SK-N-MC (cell line): ENCODE data around the gene STAG1.
"Not testable (repeated sequence)": the region's sequence is repeated elsewhere in the genome, so short reads cannot be mapped to it uniquely, and the experiment has no call there.

Source experiments
- DNase-seq: peaks from one replicate; pipeline ENCODE4 v3.0.0-alpha.2; 2011; ENCODE audit warnings: low read depth, low spot score
- H3K27ac ChIP-seq: fragments of 200-600 bp; sonication (generic); 2 replicates; pipeline ENCODE4 v1.5.1; 2016; ENCODE audit warnings: mixed run types
- H3K36me3 ChIP-seq: fragments of 200-600 bp; sonication (generic); 2 replicates; pipeline ENCODE4 v1.6.1; 2017; ENCODE audit warnings: antibody characterized with exemption, low read length, mixed read lengths; ENCODE audit not compliant: insufficient read depth
- H3K4me3 ChIP-seq: fragments of 200-600 bp; sonication (generic); 2 replicates; pipeline ENCODE4 v1.5.1; 2016
- H3K9ac ChIP-seq: fragments of 200-600 bp; sonication (generic); 2 replicates; pipeline ENCODE4 v1.8.0; 2017; ENCODE audit warnings: mixed run types, mixed read lengths; ENCODE audit not compliant: insufficient read length
- H3K9me3 ChIP-seq: fragments of 200-600 bp; sonication (generic); 2 replicates; pipeline ENCODE4 v1.6.1; 2017; ENCODE audit warnings: low read depth, mild to moderate bottlenecking, antibody characterized with exemption, low read length, moderate library complexity, mixed read lengths
- EZH2 ChIP-seq: fragments of 200-600 bp; sonication (generic); IDR thresholded peaks from one replicate; pipeline ENCODE4 v1.6.1; 2017; ENCODE audit warnings: antibody characterized with exemption
- FOXP2 ChIP-seq: optimal IDR thresholded peaks from 2 replicates; pipeline ENCODE3; 2011; ENCODE audit warnings: mild to moderate bottlenecking, moderate library complexity; ENCODE audit not compliant: insufficient read depth; ENCODE audit errors: extremely low read length, control extremely low read depth
- POLR2AphosphoS5 ChIP-seq: IDR thresholded peaks from 2 replicates; pipeline ENCODE4 v1.6.1; 2012; ENCODE audit warnings: mild to moderate bottlenecking, low read depth, low read length, borderline replicate concordance

STAG1 gene

GRCh38 chr3:136672457-136672856 is 79.7 kb downstream of the STAG1 start:
- H3K4me3 ChIP-seq: no peak overlapping the region
- no peak overlapping the region for H3K27ac ChIP-seq

GRCh38 chr3:136671921-136672320 is 80.3 kb downstream of the STAG1 start:
- Histone ChIP-seq H3K36me3 (0 out of 2 replicates have a peak, but pooled peaks cover 3% of the 10 kb centered on the region), H3K27ac (no peak overlapping the region), H3K9me3 (no peaks in the 10 kb centered on the region), H3K9ac (no peak overlapping the region), H3K4me3 (no peak overlapping the region)
- no peak for DNase-seq
- TF ChIP-seq POLR2AphosphoS5 (no peak), EZH2 (no peak)

More at GRCh38 chr3:136672457-136672856, 79.7 kb downstream of the STAG1 start:
- no peaks in the 10 kb centered on the region for H3K9me3 ChIP-seq
- no peak overlapping the region for H3K9ac ChIP-seq
- TF ChIP-seq POLR2AphosphoS5 (no peak), EZH2 (no peak), FOXP2 (no peak)
- 0 out of 2 replicates have a peak, but pooled peaks cover 3% of the 10 kb centered on the region for H3K36me3 ChIP-seq
- DNase-seq: no peak

- DNase-seq: no peak
- H3K9ac ChIP-seq: no peak overlapping the region
- 0 out of 2 replicates have a peak, but pooled peaks cover 3% of the 10 kb centered on the region for H3K36me3 ChIP-seq
- no peak for TF ChIP-seq EZH2
- no peak for TF ChIP-seq FOXP2
- TF ChIP-seq POLR2AphosphoS5: no peak
- H3K27ac ChIP-seq: no peak overlapping the region
- no peaks in the 10 kb centered on the region for H3K9me3 ChIP-seq
- H3K4me3 ChIP-seq: no peak overlapping the region
Measured at GRCh38 chr3:136670166-136670565, 82.0 kb downstream of the STAG1 start.

GRCh38 chr3:136667081-136667480 is 85.1 kb downstream of the STAG1 start:
- Histone ChIP-seq H3K27ac (no peak overlapping the region), H3K9me3 (no peaks in the 10 kb centered on the region), H3K4me3 (no peak overlapping the region), H3K36me3 (0 out of 2 replicates have a peak, but pooled peaks cover 3% of the 10 kb centered on the region), H3K9ac (no peak overlapping the region)
- DNase-seq: no peak
- TF ChIP-seq EZH2 (no peak), POLR2AphosphoS5 (no peak), FOXP2 (no peak)

- not testable (repeated sequence) for H3K36me3 ChIP-seq, DNase-seq, H3K9me3 ChIP-seq, H3K27ac ChIP-seq, H3K9ac ChIP-seq, H3K4me3 ChIP-seq
Measured at GRCh38 chr3:136666301-136666700, 85.9 kb downstream of the STAG1 start.

GRCh38 chr3:136664771-136665170 is 87.4 kb downstream of the STAG1 start:
- Histone ChIP-seq H3K36me3 (no peaks in the 10 kb centered on the region), H3K27ac (peak overlapping the region; percentile 55)
- DNase-seq: peak; percentile 39

GRCh38 chr3:136661282-136661681 is 90.9 kb downstream of the STAG1 start:
- no peaks in the 10 kb centered on the region for H3K9me3 ChIP-seq
- no peak overlapping the region for H3K27ac ChIP-seq
- no peak for DNase-seq
- no peaks in the 10 kb centered on the region for H3K36me3 ChIP-seq
- TF ChIP-seq FOXP2: no peak
- no peak for TF ChIP-seq EZH2
- no peak for TF ChIP-seq POLR2AphosphoS5
- H3K9ac ChIP-seq: no peak overlapping the region
- H3K4me3 ChIP-seq: no peak overlapping the region

More at GRCh38 chr3:136664771-136665170, 87.4 kb downstream of the STAG1 start:
- H3K9me3 ChIP-seq: no peaks in the 10 kb centered on the region
- TF ChIP-seq POLR2AphosphoS5 (no peak), FOXP2 (no peak), EZH2 (no peak)
- no peak overlapping the region for H3K4me3 ChIP-seq
- no peak overlapping the region for H3K9ac ChIP-seq

- Histone ChIP-seq H3K9me3 (peaks cover 10% of the 10 kb centered on the region; the same call in 1 of the 2 replicates), H3K27ac (no peak overlapping the region), H3K4me3 (0 out of 2 replicates have a peak overlapping the region, but pooled peaks have one; percentile 9), H3K9ac (no peak overlapping the region), H3K36me3 (peaks cover 17% of the 10 kb centered on the region)
- TF ChIP-seq FOXP2 (no peak), EZH2 (no peak), POLR2AphosphoS5 (no peak)
- DNase-seq: peak; percentile 45
Measured at GRCh38 chr3:136658946-136659682, 93.1 kb downstream of the STAG1 start.

GRCh38 chr3:136657526-136657925 is 94.7 kb downstream of the STAG1 start:
- H3K9ac ChIP-seq: no peak overlapping the region
- TF ChIP-seq EZH2 (no peak), POLR2AphosphoS5 (no peak), FOXP2 (no peak)
- DNase-seq: no peak
- H3K4me3 ChIP-seq: no peak overlapping the region
- no peak overlapping the region for H3K27ac ChIP-seq
- H3K36me3 ChIP-seq: peaks cover 24% of the 10 kb centered on the region
- H3K9me3 ChIP-seq: peaks cover 20% of the 10 kb centered on the region; the same call in 1 of the 2 replicates
